GM18907 (cell line): ENCODE measurements around the gene FGD4.
"Not testable (repeated sequence)": the region's sequence is repeated elsewhere in the genome, so short reads cannot be mapped to it uniquely, and the experiment has no call there.

ENCODE experiments used
- ATAC-seq: cut with Tn5 transposase; IDR thresholded peaks from one replicate; pipeline ENCODE4 v1.9.1; 2021; ENCODE audit warnings: mild to moderate bottlenecking, moderate library complexity; ENCODE audit not compliant: unreplicated experiment

Gene FGD4

DNA sequence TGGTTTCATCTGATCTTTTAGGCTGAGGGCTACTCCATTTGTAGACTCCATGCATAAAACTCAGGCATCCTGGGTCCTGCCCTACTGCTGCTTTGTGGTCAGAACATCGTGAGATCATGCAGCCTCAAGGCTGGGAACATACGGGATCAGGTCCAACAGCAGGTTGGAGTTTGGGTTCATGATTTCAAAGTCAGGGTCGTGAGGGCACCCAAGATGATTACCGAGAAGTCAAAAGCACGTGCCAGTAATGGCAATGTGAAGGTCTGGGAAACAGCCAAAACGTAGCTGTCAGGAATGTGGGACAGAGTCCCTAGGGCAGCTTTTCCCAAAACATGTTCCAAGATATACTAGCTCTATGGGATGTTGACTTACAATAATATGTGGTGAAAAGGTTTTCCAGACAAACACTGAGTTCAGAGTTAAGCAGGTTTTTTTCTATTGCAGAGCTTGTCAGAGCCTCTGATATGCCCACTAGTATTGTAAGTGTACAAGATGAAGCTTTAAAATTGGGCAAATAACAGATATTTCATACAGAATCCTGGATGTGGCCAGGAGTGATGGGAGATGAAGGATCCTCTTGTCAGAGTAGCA, 149.4 kb downstream of the FGD4 start:
- ATAC-seq, result no peak

DNA sequence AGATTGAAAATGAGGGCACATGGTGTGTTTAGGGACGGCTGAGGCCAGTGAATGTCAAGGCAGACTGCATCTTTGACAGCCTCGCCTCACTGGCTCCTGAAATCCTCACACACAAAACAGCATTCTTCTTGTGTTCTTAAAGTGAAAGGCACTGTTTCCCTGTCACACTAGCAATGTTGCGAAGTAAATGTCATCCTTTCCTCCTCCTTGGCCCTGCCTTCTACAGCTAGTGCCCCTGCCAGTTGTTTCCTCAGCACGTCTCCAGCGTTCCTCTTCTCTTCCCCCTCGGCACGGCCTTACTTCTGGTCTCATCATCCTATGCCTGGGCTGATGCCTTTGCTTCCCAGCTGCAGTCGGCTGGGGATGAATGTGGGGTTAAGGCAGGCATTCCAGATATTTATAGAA, 150.3 kb downstream of the FGD4 start:
- no peak for ATAC-seq

DNA sequence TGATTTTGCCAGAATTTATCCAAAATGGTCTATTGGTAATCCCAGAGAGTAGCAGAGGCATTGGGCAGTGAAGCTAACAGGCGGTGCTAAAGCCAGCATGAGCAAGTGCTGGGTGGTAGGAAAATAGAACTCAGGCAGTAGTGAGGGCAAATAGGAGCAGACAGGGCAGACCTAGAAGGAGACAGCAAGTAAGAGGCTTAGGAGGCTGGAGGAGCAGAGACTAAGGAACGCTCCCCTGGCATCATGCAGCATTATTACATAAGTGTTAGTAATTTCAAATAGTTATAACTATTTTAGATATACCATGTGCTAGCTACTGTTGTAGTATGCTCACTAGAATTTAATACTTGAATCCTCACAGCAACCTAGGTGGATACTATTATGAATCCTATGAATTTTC, 151.7 kb downstream of the FGD4 start:
- ATAC-seq, result no peak

DNA sequence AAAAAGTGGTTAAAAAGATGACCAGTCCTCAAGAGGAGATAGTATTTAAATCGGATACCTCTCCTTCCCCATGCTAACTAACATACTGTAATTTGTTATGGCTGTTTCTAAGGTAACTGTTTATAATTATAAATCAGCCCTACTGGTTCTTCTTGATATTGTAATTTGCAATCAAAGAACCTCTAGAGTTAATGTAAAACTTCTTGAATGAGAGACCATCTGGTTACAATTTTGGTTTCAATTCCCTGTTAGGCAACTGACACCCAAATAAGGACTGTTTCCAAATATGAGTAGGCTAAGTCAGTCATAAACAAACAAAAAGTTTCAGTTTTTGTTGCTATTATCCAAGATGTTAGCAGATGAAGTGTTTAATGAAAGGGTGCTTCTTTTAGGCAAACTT, 159.5 kb downstream of the FGD4 start:
- ATAC-seq, result peak; percentile 96

DNA sequence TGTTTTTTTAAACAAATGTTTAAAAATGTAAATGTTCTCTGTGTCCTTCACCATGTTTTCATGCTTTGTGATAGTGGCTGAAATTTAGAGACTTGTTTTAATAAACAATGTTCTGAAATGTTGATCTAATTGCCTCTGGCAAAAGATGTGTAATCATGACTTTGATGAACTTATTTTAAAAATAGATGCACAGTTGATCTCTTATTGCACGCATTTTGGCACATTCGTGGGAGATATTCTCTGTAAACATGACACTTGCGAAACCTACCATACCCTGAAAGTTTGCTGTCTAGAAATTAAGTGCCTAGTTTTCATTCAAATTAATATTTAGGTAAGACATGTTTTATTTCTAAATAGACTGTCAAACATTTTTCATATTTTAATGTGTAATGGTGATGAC, 160.1 kb downstream of the FGD4 start:
- ATAC-seq, result peak; percentile 32

GRCh38 chr12:32560520-32560919, 161.2 kb downstream of the FGD4 start:
- no peak for ATAC-seq

DNA sequence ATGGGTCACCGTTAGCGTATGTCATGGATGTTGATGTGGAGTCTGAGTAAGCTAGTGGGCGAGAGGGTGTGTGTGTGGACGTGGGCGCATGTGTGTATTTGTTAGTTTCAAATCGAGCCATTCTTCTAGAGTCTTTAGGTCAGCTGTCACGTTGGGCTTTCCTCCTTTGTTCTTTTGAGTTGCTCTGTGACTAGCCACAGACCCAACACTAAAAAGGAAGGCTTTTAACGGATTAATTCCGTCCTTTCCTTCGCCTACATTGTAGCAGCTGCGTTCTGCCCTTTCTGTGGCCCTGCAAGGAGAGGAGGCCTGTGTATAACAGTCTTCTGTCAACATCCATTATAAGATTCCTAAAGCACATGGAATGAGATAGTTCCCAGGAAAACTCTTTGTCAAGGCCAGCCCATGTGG, 162.6 kb downstream of the FGD4 start:
- ATAC-seq, result no peak

DNA sequence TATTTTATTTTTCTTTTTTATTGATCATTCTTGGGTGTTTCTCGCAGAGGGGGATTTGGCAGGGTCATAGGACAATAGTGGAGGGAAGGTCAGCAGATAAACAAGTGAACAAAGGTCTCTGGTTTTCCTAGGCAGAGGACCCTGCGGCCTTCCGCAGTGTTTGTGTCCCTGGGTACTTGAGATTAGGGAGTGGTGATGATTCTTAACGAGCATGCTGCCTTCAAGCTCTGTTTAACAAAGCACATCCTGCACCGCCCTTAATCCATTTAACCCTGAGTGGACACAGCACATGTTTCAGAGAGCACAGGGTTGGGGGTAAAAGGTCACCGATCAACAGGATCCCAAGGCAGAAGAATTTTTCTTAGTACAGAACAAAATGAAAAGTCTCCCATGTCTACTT, 163.1 kb downstream of the FGD4 start:
- not testable (repeated sequence) for ATAC-seq

DNA sequence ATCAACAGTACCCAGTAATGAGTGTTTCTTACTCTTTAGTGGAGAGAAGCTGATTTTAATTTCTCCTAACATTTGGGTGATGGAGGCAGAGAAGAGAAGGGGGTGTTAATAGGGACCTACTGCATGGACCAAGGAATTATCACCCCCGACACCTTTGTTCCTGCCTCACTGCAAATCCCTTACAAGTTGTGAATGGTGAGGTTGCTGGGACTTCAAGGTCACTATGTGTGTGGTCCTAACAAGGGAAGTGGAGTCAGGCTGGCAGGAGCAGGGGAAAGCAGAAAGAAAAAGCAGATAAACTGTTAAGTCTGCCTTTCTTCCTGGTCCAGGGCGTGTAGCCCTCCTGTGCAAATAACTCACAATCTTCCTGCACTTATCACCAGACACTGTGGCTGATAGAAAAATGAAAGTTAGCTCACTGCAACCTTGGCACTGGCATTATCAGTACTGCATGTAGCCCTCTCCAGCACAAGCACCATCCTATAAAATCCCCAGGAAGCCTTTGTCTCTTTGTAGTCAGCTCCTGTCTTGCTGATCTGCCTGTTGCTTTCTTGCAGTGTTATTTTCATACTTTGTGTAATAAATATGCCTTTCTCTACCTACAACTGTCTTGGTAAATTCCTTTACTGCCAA, 167.4 kb downstream of the FGD4 start:
- no peak for ATAC-seq

DNA sequence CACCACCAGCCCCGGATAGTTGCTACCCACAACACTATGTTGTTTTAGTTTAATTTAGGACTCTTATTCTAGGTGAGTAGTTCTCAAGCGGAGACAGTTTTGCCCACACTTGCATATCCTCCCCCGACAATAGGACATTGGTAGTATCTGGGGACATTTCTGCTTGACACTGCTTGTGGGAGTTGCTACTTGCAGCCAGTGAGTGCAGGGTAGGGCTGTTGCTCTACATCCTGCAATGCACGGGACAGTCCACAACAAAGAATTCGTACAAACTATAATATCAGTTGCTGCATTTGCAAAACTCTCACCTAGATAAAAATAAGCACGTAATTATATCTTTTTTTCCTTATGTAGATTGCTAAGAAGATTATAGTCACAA, 167.9 kb downstream of the FGD4 start:
- no peak for ATAC-seq

GRCh38 chr12:32568228-32568627, 168.9 kb downstream of the FGD4 start:
- ATAC-seq, result no peak

- ATAC-seq, result no peak
Measured at GRCh38 chr12:32569259-32569658, 169.9 kb downstream of the FGD4 start.

GRCh38 chr12:32574585-32574984, 175.2 kb downstream of the FGD4 start:
- no peak for ATAC-seq

- ATAC-seq, result no peak
Measured at GRCh38 chr12:32577328-32577727, 178.0 kb downstream of the FGD4 start.

GRCh38 chr12:32583534-32583933, 184.2 kb downstream of the FGD4 start:
- ATAC-seq, result no peak

DNA sequence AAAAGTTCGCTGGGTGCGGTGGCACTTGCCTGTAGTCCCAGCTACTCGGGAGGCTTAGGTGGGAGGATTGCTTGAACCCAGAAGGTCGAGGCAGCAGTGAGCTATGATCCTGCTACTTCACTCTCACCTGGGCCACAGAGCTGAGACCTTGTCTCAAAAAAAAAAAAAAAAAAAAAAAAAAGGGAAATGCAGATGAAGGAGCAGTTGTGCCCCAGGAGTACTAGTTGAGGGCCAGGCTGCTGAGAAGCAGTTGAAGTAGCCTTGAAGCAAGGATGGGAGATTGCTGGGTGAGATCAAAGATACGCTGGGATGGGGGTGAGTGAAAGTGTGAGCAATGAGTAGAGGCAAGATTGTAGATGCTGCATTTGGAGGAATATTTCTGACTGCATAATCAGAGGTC, 186.3 kb downstream of the FGD4 start:
- no peak for ATAC-seq

- ATAC-seq, result no peak
Measured at GRCh38 chr12:32586390-32586789, 187.0 kb downstream of the FGD4 start.

DNA sequence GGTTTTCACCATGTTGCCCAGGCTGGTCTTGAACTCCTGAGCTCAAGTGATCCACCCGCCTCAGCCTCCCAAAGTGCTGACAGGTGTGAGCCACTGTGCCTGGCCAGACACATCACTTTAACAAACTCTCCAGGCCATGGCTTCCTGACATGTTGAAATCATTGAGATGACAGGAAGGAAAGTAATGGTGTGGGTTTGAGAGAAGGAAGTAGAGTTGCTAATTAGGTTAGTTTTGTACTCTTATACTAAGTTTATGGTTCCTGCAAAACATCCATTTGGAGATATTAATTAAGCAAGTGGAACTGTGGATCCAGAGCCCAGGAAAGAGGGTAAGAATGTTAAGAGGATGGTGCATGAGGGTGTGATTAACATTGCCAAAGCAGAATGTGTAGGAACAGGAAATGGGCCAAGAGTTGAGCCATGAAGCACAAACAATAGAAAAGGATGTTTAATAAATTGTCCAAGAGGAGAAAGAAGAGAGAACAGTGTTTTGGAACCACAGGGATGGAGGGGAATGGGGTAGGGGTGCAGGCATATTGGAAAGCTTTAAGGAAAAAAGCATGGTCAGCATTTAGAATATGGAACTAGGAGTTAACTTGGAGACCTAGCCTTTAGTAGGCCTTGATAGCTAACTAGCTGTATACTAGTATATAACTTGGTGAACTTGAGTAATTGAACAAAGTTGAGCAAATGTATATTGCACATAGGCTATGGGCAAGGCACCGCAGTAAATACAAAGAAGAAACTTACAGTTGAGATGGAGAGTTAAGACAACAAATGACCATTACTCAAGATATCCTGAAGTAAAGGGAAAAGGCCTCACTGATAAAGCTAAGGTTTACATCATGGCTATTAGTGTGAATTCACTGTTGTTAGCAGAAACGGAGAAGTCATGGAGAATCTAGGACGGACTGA, 188.5 kb downstream of the FGD4 start:
- ATAC-seq, result no peak

- ATAC-seq, result no peak
Measured at GRCh38 chr12:32588604-32589003, 189.2 kb downstream of the FGD4 start.

- peak; percentile 85 for ATAC-seq
Measured at GRCh38 chr12:32589165-32589865, 190.0 kb downstream of the FGD4 start.

DNA sequence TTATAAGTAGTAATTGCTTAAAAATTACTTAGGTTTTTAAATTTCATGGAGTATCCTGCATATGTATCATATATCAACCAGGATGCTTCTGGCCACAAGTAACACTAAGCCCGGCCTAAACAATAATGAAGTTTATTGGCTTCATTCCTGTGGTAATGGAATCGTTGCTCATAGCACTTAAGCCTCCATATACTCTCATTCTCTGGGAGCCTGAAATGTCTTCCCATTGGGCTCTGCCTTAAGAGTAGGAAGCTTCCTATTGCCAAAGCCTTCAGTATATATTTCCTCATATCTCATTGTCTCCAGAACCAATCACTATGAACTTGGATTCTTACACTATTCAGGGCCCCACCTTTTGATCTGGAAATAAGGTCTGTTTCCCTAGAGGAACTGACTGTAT, 195.9 kb downstream of the FGD4 start:
- no peak for ATAC-seq
